HG02840 (cell line): ENCODE measurements around the gene GALT.

Experiments used
- ATAC-seq: cut with Tn5 transposase; IDR thresholded peaks from one replicate; pipeline ENCODE4 v1.9.1; 2021; ENCODE audit warnings: mild to moderate bottlenecking, moderate library complexity, moderate number of reproducible peaks; ENCODE audit not compliant: unreplicated experiment, low FRiP score

GALT gene

GRCh38 chr9:34646211-34647083 lies at the start of gene GALT:
GALT (plus strand) TSS chr9:34646675; CDS start chr9:34646705, 30 bp downstream.
- peak; percentile 86 for ATAC-seq

GRCh38 chr9:34599546-34599945 lies 46.9 kb upstream of the GALT start:
- ATAC-seq = no peak

- no peak for ATAC-seq
Observed at GRCh38 chr9:34600908-34601307, 45.6 kb upstream of the GALT start.

- no peak for ATAC-seq
Observed at GRCh38 chr9:34601937-34602573, 44.4 kb upstream of the GALT start.

- ATAC-seq = no peak
Observed at GRCh38 chr9:34603610-34604231, 42.8 kb upstream of the GALT start.

GRCh38 chr9:34606190-34606589 lies 40.3 kb upstream of the GALT start:
- no peak for ATAC-seq

GRCh38 chr9:34606905-34607304 lies 39.6 kb upstream of the GALT start:
- ATAC-seq = no peak

GRCh38 chr9:34607331-34607730 lies 39.1 kb upstream of the GALT start:
- ATAC-seq = no peak

GRCh38 chr9:34610434-34611206 lies 35.9 kb upstream of the GALT start:
- no peak for ATAC-seq

- ATAC-seq = no peak
Observed at GRCh38 chr9:34611251-34611810, 35.1 kb upstream of the GALT start.

- peak; percentile 82 for ATAC-seq
Observed at GRCh38 chr9:34611811-34612787, 34.4 kb upstream of the GALT start, which contains the start of gene RPP25L. RPP25L (minus strand) TSS chr9:34612097; CDS start chr9:34611296, 801 bp downstream.

- no peak for ATAC-seq
Observed at GRCh38 chr9:34612788-34613390, 33.6 kb upstream of the GALT start.

- ATAC-seq = no peak
Observed at GRCh38 chr9:34615132-34615531, 31.3 kb upstream of the GALT start.

GRCh38 chr9:34620061-34620994 lies 26.1 kb upstream of the GALT start, which contains the start of gene DCTN3:
DCTN3 (minus strand) TSS chr9:34620495; CDS start chr9:34620464, 31 bp downstream.
- ATAC-seq = peak; percentile 97

- ATAC-seq = no peak
Observed at GRCh38 chr9:34623374-34624235, 22.9 kb upstream of the GALT start.

GRCh38 chr9:34624475-34625185 lies 21.8 kb upstream of the GALT start:
- ATAC-seq = no peak
